Erythroblast (primary cell): ENCODE measurements around the gene SLC9A3.

Source experiments
- GATA1 ChIP-seq: IDR thresholded peaks from 2 replicates; pipeline ENCODE4 v1.6.1; 2011; ENCODE audit warnings: low read depth, mild to moderate bottlenecking, control low read depth, low read length, moderate library complexity
- POLR2A ChIP-seq: IDR thresholded peaks from 2 replicates; pipeline ENCODE4 v1.6.1; 2011; ENCODE audit warnings: mild to moderate bottlenecking, low read length

DNA sequence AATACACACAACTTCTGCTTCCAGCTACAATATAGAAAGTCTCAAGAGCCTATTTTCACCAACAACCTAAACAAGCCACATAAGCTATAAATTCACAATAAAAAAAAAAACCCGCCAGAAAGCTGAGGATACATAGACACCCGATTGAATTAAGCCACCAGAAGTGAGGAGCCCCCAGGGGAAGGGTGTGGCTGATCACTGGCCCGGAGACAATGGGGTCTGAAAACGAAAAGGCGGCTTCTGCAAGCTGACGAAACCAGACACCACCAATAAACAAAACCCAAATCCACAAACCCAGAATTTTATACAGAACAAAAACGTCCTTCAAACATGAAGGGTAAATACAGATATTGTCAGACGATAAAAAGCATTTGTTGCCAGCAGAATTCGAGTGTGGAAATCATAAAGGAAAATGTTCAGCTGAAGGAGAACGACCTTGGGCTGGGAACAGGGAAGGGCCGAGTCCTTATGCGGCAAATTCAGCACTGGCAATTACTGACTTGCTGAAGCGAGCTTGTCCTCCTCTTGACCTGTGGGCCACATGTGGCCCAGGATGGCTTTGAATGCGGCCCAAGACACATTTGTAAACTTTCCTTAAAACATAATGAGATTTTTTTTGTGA lies 48.3 kb upstream of the SLC9A3 start:
- no peak for TF ChIP-seq POLR2A
- TF ChIP-seq GATA1, result no peak
